Right ventricle myocardium superior (tissue), 1 donor: ENCODE results near the gene MARCHF4. TPM values are rescaled to one million over a fixed set of nuclear protein-coding genes. Genes with fewer than 3 reads are reported as not detected.
"Not testable (repeated sequence)": the region's sequence is repeated elsewhere in the genome, so short reads cannot be mapped to it uniquely, and the experiment has no call there.

Experiments
- ATAC-seq: fragments of 200-7000 bp; cut with Tn5 transposase; one replicate; pipeline ENCODE4 v1.9.1; 2020; ENCODE audit warnings: mild to moderate bottlenecking; ENCODE audit not compliant: poor library complexity
- DNase-seq: peaks from one replicate; pipeline ENCODE4 v3.0.0-alpha.2; 2020
- intact Hi-C: fragments of 100-400 bp; cut with DNase I; formaldehyde crosslinking; loops from one replicate; pipeline ENCODE4 v1.11.2; 2022
- total RNA-seq: library from RNA; stranded (reverse); fragmentation: NEBNext Ultra II Directional; extraction: Animal tissue kit (Norgen Biotek cat#: 25700); gene quantifications from one replicate; pipeline ENCODE4 v1.2.1, GENCODE V29; 2021
- donor health status: DM: no; HTN: yes; CAD: no; lungs with severe emphysema.

The MARCHF4 gene
- total RNA-seq, 1 donor from 2014 or later, result not detected

DNA sequence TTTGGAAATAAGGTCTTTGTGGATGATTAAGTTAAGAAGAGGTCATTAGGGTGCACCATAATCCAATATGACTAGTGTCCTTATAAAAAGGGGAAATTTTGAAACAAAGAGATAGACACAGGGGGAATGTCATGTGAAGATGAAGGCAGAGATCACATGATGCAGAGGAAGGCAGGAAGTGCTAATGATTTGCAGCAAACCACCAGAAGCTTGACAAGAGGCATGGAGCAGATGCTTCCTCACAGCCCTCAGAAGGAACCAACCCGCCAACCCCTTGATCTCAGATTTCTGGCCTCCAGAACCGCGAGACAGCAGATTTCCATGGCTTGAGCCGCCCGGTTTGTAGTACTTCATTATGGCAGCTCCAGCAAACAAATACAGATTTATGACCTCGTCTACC, 22.6 kb upstream of the MARCHF4 start:
- ATAC-seq (no peak), DNase-seq (no peak)
- intact Hi-C loops, result no loop called here

DNA sequence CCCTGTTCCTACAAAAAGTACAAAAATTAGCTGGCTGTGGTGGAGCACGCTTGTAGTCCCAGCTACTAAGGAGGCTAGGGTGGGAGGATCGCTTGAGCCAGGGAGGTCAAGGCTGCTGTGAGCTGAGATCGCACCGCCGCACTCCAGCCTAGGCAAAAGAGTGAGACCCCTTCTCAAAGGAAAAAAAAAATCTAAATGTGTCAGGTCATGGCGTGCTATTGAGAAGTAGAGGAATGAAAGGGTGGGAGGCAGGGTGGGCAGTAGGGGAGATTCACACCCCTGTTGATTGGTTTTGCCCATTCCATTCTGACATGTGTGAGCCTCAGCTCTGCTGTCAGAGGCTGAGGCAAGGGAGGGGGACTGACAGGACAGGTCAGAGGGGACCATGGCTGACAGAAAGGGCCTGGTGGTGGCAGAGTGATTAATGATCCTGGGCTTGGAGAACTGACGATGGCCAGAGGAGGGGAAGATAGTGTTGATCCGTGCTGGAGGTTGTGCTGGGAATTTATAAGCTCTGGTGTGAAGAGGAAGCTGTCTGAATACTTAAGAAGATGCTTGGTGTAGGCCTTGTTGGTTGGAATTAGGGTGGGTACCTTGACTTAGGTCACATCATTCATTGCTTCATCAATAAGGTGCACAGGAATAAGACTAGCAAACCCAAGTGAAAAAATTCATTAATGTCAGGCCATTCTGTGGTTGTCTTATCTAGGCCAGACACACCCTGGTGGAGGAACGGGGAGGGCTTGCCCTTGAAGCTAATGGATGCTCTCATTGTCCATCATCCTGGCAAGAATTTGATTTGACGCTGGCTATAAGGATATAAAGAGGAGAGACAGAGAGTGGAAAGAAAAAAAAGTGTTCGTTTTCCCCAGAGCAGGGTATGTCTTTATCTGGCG, 20.9 kb upstream of the MARCHF4 start:
- intact Hi-C loops, result no loop called here
- ATAC-seq (no peak), DNase-seq (no peak)

GRCh38 chr2:216392018-216392562, 19.8 kb upstream of the MARCHF4 start:
- intact Hi-C loops, result no loop called here
- DNase-seq, result no peak
- no peak for ATAC-seq

- intact Hi-C loops, result no loop called here
- no peak for DNase-seq
- no peak for ATAC-seq
Measured at GRCh38 chr2:216391401-216391800, 19.1 kb upstream of the MARCHF4 start.

DNA sequence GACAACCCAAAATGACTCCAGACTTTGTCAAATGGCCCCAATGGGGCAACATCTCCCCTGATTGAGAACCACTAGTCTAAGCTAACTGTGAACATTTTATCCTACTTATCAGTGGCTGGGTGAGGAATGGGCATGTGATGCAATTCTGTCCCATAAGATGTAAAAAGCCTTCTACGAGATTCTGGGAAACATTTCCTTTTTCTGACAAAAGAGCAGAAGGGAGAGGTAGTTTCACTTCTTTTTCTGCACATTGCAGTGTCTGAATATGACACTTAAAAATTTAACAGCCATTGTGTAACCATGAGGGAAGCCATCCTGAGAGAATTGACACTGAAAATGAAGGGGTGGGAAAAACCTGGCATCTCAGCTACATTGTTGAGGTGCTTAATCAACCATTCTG, 17.3 kb upstream of the MARCHF4 start:
- ATAC-seq (no peak), DNase-seq (no peak)
- intact Hi-C loops, result no loop called here

DNA sequence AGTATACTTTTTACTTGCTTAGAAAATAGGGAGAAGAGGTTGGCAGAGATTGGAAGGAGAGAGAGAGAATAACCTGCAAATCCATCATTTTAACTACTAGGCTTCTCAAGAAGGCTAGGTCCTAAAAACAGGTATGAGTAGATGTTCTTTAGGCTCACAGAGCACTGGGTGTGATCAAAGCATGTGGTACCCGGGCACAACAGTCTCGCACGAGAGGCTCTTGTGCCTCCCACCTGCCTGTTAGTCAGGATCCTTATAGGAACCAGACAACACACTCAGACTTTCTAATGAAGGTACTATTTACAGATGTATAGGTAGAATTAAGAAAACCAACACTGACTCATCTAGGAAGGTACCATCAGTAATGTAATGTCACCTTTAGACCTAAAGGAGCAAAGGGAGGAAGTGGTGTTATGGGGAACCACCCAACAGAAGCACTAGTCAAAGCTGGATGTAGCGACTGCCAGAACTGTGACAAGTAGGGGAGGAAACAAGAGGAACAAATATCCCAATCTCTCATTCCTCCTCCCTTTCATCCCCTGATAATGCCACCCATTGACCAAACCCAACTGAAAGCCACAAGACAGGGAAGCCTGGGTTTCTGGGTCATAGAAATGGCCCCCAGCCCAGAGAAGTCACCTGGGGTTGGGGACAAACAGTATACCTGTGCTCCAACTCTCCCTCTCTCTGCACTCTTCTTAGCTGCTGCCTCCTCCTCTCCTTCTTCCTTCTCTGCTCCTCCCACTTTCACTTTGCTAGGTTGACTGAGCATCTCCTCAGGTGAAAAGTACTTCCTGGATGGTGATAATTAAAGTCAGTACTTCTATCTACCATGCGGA, 16.0 kb upstream of the MARCHF4 start:
- ATAC-seq (no peak), DNase-seq (no peak)
- intact Hi-C loops, result no loop called here

DNA sequence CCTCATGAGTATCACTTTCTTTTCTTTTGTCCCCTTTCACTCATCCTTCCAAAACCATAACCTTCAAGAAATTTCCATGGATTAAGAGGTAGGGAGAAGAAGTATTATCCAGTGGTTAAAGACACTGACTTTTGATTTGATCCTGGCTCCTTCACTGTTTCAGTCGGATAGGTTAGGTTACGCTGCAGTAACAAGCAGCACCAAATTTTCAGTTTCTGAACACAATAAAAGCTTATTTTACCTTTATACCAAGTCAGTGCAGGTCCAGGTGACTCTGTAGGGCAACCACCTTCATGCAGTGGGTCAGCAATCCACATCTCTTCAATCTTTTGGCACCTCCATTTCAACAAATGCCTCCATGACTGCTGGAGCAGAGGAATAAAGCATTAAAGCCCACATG, 15.0 kb upstream of the MARCHF4 start:
- ATAC-seq (no peak), DNase-seq (no peak)
- intact Hi-C loops, result no loop called here

DNA sequence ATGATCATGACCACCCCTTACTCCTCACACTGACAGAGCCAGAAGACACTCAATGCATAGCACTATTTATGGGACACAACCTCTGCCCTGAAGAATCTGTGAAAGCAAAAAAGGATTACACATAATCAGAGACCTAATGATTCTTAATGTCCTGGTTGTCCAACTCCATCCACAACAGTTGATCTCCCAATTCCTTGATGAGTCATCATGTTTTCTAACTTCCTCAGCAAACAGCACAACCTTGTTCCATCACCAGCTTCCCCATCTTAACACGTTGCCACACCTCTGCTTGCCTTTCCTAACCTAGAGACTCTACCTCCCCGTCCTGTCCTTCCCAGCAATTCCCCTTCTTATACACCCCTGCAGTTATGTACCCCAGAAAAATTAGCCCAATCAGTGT, 13.2 kb upstream of the MARCHF4 start:
- ATAC-seq (no peak), DNase-seq (no peak)
- intact Hi-C loops, result no loop called here

DNA sequence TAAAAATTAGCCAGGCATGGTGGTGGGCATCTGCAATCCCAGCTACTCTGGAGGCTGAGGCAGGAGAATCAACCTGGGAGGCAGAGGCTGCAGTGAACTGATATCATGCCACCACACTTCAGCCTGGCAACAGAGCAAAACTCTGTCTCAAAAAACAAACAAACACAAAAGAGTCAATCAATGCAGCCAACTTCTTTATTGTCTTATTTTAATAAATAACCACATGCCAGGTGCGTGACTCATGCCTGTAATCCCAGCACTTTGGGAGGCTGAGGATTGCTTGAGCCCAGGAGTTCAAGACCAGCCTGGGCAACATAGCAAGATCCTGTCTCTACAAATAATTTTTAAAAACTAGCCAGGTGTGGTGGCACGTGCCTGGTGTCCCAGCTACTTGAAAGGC, 12.1 kb upstream of the MARCHF4 start:
- DNase-seq, intact Hi-C loops, ATAC-seq: not testable (repeated sequence)

DNA sequence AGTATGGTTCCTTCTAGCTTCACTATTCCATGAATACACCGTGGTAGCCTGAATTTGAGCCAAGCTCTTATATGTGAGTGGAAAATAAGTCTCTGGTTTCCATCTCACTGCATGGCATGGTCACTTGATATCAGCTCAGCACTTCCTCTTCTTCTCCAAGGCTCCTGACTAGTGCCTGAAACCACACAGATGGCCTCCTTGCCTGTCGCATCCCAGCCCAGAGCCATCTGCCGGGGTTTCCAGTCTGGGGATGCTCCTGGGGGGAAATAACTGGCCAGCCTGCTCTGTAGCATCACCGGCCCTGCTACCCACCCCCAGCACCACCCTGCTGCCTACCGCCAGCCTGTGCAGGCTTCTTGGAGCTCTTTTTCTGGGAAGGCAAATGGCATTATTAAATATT, 7.7 kb upstream of the MARCHF4 start:
- intact Hi-C loops, result no loop called here
- no peak for DNase-seq
- ATAC-seq, result no peak

DNA sequence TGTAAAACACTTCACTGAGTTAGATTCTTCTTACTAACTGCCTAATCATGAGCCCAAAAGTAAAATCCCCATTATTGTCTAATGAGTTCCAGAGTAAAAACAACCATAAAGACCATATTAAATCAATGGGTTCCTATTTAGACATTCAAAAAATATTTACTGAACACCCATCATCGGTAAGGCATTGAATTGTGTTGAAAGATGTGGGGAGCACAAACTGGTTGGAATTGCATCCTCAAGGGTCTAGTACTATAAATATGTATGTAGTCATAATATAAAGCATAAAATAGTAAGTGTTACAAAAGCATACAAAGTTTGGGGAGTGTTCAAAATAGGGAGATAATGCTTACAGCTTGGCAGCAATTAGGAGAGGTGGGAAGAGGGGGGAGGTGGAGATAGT, 3.0 kb upstream of the MARCHF4 start:
- intact Hi-C loops, result no loop called here
- DNase-seq, result no peak
- no peak for ATAC-seq

GRCh38 chr2:216373896-216374295, 1.6 kb upstream of the MARCHF4 start:
- ATAC-seq (no peak), DNase-seq (no peak)
- intact Hi-C loops, result no loop called here

- DNase-seq (no peak), ATAC-seq (no peak)
- intact Hi-C loops, result no loop called here
Measured at GRCh38 chr2:216372761-216373291, 543 bp upstream of the MARCHF4 start.

DNA sequence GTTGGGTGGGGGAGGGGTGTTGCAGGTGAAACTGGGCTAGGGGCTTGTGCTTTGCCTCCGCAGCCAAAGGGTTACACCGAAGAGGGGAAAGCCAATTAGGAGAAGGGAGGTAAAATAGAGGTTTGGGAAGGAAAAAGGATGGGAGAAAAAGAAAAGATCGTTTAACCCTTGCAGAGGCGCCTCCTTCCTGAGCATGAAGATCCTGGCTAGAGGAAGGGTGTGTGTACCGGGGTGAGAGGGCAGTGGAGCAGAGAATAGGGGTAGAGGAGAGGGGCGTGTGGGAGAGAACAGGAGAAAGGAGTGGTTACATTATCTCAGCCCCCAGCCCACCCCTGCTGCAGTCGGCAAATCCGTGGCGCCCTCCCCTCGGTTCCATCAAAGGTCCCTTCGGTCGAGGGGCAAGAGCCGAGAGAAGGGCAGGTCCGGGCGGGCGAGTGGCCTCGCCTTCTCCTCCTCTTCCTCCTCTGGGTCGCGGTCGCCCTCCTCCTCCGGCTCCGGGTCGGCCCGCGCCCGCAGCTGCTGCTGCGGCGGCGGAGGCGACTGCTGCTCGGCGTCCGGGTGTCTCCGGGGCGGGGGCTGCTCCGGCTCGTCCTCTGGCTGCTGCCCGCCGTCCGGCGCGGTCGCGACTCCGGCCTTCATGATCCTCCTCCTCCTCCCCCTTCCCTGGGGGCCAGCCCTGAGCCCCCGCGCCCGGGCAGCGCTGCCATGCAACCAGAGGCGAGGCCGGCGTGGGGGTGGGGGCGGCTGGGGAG, 1.1 kb downstream of the MARCHF4 start:
- no peak for DNase-seq
- intact Hi-C loops, result no loop called here
- ATAC-seq, result no peak

DNA sequence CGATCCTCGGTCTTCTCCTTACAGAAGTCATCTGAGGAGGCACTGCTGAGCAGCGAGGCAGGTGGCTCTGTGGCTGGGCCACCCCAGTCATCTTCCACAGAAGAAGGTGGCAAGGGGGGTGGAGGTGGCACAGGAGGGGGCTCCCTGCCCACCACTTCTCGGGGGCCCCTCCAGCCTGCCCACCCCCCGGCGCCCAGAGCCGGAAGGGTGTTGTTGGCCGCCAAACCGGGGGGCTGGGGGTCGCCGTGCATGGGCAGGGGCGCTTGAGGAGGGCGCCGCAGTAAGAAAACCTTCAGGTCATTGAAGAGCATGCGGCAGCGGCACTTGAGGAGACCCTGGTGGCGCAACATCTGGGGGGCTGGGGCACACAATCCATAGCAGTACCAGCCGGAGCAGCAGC, 2.5 kb downstream of the MARCHF4 start:
- DNase-seq (no peak), ATAC-seq (no peak)
- intact Hi-C loops, result no loop called here

DNA sequence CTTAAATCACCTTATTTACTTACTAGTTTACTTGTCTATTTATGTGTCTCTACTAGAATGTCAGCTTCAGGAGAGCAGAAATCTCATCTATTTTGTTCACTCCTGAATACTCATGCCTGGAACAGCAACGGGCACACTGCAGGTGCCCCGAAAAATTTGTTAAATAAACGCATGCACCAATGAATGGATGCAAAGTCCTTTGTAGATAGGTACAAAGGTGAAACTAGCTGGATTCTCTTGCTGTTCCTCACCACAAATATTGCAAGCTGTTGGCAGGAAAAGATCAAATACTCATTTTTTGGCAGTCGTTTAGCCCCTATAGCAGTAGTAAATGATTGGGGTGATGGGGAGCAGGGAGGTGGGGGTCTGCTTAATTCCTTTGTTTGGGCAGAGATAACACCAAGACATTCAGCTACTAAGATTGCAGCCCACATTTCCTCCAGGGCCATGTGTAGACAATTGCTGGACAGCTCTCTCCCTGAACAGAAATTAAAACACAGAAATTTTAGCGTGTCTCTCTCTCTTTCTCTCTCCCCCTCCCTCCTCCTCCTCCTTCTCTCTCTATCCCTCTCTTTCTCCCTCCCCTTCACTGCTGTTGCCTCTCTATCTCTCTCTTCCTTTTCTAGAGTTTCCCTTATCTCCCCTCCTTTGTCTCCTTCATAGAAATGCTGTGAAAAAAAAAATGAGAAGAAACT, 5.4 kb downstream of the MARCHF4 start:
- intact Hi-C loops, result no loop called here
- ATAC-seq, result no peak
- no peak for DNase-seq

- DNase-seq (no peak), ATAC-seq (no peak)
- intact Hi-C loops, result no loop called here
Measured at GRCh38 chr2:216365518-216365917, 6.8 kb downstream of the MARCHF4 start.

DNA sequence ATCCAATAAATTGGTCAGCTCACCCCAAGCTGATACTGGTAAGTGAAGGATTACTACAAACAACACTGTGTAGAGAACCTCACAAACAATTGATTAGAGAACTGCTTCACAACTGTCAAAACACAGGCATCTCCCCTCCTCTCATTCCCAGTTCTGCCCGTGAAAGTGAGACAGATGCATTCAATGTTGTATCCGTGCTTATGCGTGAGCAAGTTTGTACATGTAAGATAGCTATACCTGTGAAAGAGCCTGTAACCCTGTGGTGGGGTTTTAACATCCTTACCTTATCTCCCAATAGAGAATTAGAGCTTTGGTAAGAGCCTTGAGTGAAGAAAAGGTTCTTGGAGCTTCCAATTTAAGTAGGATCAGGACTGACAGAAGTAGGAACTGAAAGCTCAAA, 9.1 kb downstream of the MARCHF4 start:
- no peak for ATAC-seq
- no peak for DNase-seq
- intact Hi-C loops, result no loop called here
